Activated CD8-positive, alpha-beta memory T cell treated with anti-CD3 and anti-CD28 coated beads, Interleukin-2, amount 50 U/mL, for 24 hours (primary cell): ENCODE results near the gene CORO7.
"Not testable (repeated sequence)": the region's sequence is repeated elsewhere in the genome, so short reads cannot be mapped to it uniquely, and the experiment has no call there.

Experiments used
- DNase-seq: peaks from one replicate; pipeline ENCODE4 v3.0.0-alpha.2; 2020; ENCODE audit errors: extremely low read depth

Gene CORO7

DNA sequence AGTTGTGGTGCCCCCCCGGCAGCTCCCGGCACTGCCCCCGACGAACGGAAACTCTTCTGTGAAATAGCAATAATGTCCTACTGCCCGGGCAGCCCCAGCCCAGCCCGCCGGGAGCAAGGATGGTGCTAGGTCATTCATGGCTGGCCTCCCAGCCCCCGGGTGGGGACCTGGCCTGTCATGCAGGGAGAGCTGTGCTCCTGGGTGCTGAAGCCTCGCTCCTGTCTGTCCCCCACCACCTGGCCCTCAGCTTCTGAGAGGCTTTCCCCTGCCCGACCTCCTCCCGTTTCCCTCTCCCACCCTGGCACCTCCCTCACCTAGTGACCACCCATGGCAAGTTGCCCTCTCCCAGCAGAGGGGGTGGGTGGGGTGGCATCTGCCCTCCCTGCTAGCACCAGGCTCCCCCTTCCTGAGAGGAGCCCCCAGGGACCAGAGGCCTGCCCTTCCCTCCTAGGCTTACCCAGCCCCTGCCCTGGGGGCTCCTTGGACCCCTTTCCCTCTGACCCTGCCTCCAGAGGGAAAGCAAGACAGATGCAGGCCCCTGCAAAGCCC, 78.8 kb downstream of the CORO7 start:
- no peak for DNase-seq

DNA sequence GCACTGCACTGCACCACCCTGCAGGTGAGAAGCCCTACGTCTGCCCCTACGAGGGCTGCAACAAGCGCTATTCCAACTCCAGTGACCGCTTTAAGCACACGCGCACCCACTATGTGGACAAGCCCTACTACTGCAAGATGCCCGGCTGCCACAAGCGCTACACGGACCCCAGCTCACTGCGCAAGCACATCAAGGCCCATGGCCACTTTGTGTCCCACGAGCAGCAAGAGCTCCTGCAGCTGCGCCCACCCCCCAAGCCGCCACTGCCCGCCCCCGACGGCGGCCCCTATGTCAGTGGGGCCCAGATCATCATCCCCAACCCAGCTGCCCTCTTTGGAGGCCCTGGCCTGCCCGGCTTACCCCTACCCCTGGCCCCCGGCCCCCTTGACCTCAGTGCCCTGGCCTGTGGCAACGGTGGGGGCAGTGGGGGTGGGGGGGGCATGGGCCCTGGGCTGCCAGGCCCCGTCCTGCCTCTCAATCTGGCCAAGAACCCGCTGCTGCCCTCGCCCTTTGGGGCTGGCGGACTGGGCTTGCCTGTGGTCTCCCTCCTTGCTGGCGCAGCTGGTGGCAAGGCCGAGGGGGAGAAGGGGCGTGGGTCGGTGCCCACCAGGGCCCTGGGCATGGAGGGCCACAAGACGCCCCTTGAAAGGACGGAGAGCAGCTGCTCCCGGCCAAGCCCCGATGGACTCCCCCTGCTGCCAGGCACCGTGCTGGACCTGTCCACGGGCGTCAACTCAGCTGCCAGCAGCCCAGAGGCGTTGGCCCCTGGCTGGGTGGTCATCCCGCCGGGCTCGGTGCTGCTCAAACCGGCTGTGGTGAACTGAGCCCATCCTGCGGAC, 79.5 kb downstream of the CORO7 start:
- no peak for DNase-seq

DNA sequence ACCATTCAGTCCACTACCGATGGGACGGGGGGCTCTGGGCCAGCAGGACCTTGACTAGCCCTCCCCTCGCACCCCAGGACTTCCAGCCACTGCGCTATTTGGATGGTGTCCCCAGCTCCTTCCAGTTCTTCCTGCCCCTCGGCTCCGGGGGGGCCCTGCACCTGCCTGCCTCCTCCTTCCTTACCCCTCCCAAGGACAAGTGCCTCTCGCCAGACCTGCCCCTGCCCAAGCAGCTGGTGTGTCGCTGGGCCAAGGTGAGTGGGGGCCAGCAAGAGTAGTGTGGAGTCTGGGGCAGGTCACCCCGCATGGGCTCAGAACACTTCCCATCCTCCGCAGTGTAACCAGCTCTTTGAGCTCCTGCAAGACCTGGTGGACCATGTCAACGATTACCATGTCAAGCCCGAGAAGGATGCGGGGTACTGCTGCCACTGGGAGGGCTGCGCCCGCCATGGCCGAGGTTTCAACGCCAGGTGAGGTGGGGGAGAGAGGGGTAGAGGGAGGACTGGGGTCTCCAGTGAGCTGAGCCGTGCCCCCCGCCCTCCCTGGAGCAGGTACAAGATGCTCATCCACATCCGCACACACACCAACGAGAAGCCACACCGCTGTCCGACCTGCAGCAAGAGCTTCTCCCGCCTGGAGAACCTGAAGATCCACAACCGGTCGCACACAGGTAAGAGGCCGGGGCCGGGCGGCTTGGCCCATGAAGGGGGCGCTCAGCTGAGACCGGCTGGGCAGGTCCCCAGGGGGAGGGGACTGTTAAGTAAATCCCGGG, 81.5 kb downstream of the CORO7 start:
- no peak for DNase-seq

DNA sequence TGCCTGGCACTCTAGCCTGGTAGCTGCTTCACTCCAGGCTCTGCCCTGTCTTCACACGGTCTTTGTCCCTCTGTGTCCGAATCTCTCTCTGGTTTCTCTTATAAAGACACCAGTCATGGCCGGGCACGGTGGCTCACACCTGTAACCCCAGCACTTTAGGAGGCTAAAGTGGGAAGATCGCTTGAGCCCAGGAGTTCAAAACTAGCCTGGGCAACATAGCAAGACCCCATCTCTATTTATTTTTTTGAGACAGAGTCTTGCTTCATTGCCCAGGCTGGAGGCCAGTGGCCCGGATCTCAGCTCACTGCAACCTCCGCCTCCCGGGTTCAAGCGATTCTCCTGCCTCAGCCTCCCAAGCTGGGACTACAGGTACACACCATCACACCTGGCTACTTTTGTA, 82.7 kb downstream of the CORO7 start:
- not testable (repeated sequence) for DNase-seq

DNA sequence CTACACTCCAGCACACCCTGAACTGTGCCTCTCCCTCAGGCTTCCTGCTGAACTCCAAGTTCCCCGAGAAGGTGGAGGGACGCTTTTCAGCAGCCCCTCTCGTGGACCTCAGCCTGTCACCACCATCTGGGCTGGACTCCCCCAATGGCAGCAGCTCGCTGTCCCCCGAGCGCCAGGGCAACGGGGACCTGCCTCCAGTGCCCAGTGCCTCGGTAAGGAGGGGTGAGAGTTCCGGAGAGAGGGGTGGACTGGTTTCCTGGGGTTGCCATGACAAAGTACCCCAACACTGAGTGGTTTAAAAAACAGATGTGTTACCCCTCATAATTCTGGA, 83.1 kb downstream of the CORO7 start:
- no peak for DNase-seq

DNA sequence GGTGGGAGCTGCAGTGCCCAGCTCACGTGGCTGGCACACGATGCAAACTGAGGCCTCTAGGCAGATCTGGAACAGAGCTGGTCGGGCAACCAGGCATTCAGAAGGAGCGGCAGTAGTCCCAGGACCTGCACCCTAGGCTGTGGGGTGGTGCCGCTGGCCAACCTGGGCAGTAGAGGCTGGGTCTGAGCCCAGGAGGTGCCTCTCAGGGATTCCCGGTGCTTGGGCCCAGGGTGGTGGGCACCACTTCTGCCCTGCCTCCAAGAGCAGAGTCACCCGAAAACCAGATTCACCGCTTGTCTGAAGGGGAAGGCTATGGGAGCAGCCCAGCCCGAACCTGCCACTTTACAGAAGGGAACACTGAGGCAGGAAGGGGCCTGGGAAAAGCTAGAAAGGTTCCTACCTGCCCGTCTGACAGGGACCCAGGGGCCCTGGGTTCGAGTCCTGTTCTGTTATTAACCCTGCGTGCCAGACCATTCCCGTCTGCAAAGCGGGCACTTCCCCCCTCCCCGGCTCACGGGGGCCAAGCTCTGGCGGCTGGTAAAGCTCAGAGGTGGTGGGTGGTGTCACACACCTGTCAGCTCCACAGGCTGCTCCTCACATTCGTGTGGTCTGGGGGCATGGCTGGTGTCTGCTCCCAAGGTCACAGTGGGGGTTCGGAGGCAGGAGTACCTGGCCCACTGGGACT, 83.6 kb downstream of the CORO7 start:
- DNase-seq = no peak

DNA sequence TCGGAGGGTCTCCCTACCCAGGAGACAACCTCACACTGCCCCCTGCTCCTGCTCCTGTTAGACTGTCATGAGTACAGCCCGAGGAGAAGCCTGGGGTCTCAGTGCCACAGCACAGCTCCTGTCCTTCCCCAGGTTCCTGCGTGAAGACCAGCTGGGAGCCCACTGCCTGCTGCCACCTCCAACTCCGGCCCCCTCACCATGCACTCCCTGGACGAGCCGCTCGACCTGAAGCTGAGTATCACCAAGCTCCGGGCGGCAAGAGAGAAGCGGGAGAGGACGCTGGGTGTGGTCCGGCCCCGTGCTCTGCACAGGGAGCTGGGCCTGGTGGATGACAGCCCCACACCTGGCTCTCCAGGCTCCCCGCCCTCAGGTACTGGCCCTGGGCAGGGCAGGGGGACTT, 84.3 kb downstream of the CORO7 start:
- no peak for DNase-seq

DNA sequence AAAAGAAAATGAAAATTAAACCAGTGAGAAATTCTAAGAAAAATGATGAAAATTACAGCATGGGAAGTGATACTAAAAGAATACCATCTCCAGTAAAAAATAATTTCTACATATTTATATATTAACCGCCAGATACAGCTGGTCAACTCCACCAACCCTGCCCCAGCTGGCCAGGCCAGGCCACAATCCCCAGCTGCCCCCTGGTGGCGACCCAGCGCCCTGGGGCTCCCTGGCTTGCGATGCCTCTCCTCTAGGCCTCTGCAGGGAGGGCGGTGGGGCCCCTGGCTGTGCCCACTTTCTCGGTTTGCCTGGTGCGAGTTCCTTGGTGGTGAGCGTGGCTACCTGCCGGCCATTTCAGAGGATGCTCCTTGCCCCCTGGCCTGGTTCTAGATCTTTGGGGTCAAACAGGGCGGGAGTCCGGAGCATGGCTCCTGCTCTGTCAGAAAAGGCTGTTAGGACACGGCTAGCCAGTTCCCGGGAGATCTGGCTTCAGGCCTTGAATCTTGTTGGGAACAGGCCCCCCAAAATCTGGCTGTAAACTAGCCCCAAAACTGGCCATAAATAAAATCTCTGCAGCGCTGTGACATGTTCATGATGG, 86.0 kb downstream of the CORO7 start:
- no peak for DNase-seq

DNA sequence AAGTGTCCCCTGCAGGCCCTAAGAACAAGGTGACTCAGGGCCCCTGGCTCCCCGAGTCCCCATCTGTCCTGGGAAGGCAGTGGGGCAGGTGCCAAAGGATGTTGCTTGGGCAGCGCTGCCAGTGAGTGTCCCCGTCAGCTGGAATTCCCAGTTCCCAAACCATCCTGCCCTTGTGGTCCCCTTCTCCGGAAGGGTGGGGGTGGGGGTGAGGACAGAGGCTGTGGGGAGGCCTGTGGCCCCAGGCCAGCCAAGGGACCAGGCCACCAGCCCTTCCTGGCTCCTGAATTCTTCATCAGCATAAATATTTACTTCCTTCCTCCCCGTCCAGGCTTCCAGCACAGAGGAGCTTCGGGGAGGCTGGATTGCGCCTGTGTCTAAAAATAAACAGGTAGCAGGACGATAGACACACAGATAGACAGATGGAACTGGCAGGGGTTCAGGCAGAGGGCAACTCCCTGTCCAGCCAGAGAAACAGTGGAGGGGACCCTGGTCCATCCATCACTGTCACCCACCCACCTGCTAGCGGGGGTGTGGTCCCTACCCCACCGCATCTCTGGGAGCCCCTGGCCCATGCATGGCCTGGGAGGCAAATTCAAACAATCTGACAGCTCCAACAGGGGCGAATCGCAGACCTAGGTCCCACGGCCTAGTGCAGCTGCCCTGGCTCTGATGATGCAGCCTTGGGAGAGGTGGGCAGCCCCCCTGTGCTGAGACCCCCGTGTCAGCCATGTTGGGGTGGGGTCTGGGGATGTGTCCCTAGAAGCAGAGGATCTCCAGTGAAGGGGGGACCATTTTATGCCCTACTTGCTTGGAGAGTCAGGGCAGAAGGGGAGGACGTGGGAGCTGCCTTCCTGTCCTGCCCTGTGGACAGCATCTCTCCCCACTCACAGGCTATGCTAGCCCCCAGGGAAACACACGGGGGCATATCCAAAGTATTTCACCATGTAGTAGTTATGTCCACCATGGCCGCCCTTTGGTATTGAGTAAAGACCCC, 87.3 kb downstream of the CORO7 start:
- DNase-seq = no peak

DNA sequence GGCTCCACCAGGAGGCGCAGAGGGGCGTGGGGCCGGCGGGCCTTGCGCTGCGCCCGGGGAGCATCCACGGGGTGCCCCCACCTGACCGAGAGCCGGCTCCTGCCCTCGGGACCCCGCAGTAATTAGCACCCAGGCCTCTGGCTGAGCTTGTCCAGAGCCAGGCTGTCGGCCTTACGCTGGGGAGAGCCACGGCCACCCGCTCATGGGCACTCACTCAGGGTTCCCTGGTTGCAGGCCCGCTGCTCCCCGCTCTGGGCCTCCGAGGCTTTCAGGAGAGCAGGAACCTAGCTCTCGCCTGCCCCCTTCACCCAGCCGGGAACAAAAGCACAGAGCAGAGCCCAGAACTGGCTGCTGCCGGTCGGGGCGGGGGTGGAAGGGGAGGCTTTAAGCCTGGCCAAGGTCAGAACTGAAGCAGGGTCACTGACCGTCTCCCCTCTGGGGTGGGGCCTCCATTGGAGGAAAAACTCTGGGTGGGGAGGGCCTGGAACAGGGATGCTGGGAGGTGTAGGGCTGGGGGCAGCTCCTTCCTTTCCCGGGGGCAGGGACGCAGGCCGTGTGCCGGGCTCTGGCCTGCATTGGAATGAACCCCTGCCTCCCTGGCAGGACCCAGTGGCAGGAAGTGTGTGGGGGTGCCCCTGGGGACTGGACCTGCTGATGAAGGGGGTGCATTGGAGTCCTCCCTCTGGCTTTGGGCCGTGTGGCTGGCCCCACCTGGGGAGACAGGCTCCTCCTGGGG, 88.2 kb downstream of the CORO7 start:
- no peak for DNase-seq

DNA sequence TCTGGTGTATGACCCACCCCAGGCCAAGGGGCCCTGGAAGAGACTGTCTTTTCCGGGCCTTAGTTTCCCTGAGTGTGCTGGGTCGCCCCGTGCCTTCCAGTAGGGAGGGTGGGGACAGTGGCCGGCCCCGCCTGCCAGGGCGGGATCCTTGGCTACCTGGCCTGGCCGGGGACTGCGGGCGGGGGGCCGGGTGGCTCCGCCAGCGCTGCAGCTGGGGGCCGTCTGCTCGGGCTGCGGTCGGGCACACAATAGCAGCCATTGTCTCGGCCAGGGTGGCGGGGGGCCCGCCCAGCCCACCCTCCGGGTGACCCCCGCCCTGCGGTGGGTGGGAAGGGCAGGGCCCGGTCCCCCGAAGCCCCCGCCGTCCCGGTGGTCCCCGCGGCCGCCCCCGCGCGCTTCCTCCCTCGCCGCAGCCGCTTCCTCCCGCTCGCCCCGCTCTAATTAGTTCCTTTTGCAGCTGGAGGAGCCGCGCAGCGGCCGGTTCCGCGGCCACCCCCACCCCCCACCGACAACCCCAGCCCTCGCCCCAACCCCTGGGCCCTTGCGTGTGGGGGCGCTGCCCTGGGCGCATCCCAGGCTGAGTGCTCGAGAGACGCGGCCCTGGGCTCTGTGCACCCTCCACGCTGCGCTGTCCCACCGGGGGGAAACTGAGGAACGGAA, 88.9 kb downstream of the CORO7 start:
- DNase-seq = no peak

DNA sequence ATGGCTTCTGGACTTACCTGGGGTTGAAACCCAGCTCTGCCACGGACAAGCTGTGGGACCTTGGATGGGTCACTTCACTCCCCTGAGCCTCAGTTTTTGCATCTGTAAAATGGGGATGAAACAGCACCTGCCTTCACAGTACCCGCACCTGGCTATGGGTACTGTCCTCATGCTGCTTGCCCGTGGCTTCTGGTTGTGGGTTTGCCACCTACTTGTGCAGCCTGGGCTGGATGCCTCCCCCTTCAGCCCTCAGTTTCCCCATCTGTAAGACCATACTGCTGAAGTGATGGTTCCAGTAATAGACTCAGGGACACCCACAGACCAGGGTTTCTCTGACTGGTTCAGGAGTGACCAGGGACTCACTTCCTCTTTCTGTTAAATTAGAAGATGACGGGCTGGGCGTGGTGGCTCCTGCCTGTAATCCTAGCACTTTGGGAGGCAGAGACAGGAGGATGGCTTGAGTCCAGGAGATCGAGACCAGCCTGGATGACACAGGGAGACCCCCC, 91.1 kb downstream of the CORO7 start:
- no peak for DNase-seq

DNA sequence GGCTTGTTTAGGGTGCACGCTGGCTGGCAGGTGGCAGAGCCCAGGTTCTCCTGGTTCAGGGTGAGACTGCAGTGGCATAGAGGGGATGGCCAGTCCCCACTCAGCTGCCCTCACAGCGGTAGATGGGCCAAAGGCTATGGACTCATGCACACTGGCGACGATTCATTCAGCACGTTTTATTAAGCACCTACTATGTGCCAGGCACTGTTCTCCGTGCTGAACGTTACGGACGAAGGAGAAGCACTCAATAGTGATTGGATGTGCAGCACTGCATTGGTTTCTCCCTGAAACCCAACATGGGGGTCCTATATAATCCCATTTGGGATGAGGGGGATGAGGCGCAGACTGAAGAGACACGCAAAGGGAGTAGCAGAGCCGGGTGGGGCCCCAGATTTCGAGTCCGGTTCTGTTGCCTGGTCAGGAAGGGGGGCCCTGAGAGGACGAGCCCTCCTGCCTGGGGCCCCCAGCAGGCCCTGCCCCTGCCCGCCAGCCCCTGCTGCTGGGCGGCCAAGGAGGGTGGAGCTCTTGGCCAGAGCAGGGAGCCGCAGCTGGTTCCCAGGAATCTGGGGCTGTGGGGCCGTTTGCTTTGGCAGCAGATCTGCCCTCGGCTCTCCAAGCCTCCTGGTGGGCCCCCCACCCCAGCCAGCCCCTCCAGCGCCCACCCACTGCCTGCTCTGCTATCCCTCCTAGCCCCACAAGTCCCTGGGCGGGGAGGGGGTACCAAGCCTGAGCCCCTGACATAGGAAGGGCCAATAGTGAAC, 91.7 kb downstream of the CORO7 start:
- DNase-seq = no peak

DNA sequence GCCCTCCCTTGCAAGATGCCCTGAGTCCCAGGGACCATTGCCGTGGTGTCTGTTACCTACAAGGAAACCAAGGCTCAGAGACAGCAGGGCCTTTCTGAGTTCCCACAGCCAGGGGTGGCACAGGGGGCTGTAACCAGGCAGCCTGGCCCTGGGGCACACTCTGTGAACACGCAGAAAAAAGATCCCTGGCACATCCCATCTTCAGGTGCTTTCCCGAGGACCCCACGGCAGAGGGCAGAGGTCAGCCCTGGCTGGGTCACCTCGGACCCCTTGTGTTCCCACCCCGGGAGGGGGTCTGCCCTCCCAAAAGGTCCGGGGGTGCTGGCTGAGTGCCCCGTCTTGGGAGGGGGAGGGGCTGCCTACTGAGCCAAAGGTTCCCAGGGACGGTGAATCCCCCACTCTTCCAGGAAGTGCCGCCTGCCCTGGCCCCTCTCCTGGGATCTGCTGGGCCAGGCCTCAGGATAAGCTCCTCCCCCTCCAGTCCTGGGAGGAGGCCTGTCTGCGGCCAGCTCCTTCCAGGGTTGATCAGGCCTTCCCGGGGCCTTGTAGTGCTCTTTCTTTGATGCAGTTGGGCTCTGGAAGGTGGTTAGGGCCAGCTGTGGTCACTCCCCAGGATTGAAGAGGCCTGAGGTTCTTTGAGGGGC, 92.4 kb downstream of the CORO7 start:
- no peak for DNase-seq

DNA sequence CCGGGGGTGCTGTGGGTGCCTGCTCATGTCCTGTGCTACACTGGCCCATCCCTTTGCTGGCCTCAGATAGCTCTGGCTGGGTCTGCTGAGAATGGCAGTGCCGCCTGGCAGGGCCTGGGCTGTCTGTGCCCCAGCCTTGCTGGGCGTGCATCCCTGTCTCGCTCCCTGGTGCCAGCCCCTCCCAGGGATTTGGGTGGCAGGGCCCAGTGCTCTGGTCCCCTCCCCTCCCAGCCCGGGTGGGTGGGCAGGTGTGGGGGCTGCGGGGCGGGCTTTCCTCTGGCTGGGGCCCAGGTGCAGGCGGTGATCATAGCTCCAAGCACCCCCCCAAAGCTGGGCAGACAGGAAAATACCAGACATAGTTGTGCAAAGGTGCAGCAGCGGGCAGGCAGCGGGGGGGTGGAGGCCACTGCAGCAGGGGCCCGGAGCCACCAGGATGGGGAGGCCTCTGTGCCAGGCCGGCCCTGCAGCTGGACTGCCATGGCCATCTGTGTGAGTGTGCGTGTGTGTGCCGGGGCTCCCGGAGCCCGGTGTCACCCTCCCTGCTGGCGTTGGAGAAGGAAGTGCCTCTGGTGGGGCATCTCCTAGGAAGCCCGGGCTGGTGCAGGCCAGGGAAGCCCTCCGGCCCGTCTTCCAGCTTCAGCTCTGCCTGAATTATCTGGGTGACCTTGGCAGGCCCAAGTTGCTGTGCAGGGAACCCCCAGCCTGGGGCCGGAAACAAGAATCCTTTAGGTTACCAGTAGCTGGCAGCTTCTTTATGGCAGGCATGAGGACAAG, 93.1 kb downstream of the CORO7 start:
- DNase-seq = no peak

DNA sequence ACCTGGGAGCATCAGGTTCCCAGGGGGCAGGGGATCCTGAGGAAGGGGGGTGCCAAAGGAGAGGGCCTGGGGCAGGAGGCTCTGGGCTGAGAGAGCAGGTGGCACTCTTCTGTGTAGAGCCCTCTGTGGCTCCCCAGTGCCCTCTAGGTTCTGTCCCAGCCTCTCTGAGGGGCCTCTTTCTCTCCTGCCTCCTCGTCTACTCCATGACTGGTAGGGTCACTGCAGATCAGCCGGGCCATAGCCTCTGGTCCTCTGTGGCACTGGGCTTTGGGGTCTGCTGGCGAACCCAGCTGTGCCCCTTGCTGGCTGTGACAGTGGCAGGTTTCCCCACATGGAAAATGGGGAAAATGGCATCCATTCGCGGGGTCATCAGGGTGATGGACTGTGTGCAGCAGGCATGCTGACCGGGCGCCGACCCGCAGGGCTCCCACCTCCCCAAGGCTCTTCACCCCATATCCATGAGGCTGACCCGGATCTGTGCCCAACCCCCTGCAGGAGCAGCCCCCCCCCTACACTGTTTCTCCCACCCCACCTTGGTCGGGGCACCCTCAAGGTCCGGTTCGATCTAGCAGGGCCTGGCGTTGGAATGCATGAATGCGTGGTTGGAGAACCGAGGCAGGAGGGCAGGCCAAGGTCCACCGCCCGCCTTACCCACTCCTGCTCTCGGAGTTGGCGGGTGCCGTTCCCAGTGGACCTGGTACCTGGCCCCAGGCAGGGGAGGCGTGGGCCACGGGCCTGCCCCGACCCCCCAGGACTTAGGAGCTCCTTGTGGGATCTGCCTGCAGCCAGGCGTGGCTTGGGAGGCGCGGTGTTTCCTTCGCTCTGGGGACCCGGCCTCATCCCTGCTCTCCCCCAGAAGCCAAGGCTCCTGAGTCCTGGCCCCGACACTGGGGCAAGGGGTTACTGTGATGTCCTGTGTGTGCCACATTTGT, 94.0 kb downstream of the CORO7 start:
- DNase-seq = no peak
